NCI-H1092 (cell line): Measurements from ENCODE around the gene GATA5.

Source experiments
- DNase-seq: peaks from one replicate; lab custom pipeline; 2025; lab: John Stamatoyannopoulos, UW

Gene GATA5

GRCh38 chr20:62487118-62487517 is 11.3 kb upstream of the GATA5 start:
- DNase-seq = no peak

GRCh38 chr20:62486484-62486883 is 10.7 kb upstream of the GATA5 start:
- DNase-seq = no peak

- no peak for DNase-seq
Measured at GRCh38 chr20:62485701-62486089, 9.9 kb upstream of the GATA5 start.

- DNase-seq = no peak
Measured at GRCh38 chr20:62485062-62485700, 9.4 kb upstream of the GATA5 start.

- no peak for DNase-seq
Measured at GRCh38 chr20:62484478-62484877, 8.7 kb upstream of the GATA5 start.

- DNase-seq = no peak
Measured at GRCh38 chr20:62483613-62484458, 8.0 kb upstream of the GATA5 start.

GRCh38 chr20:62482974-62483373 is 7.2 kb upstream of the GATA5 start:
- no peak for DNase-seq

GRCh38 chr20:62482146-62482809 is 6.5 kb upstream of the GATA5 start:
- DNase-seq = no peak

- no peak for DNase-seq
Measured at GRCh38 chr20:62481425-62482145, 5.8 kb upstream of the GATA5 start.

- no peak for DNase-seq
Measured at GRCh38 chr20:62480318-62480717, 4.5 kb upstream of the GATA5 start.

- no peak for DNase-seq
Measured at GRCh38 chr20:62479656-62480055, 3.9 kb upstream of the GATA5 start.

- no peak for DNase-seq
Measured at GRCh38 chr20:62479156-62479555, 3.4 kb upstream of the GATA5 start.

GRCh38 chr20:62477669-62478455 is 2.1 kb upstream of the GATA5 start:
- DNase-seq = no peak

GRCh38 chr20:62476056-62476838 is 452 bp upstream of the GATA5 start:
- DNase-seq = no peak

- DNase-seq = no peak
Measured at GRCh38 chr20:62475027-62475771, 596 bp downstream of the GATA5 start.

GRCh38 chr20:62474604-62475026 is 1.2 kb downstream of the GATA5 start:
- no peak for DNase-seq

- no peak for DNase-seq
Measured at GRCh38 chr20:62473717-62474603, 1.8 kb downstream of the GATA5 start.

- no peak for DNase-seq
Measured at GRCh38 chr20:62472941-62473585, 2.7 kb downstream of the GATA5 start.
